ENCODE data around the gene C5AR1.

GRCh38 chr19:47323872-47324271 is 14.2 kb downstream of the C5AR1 start:
- TF ChIP-seq CTCF (IDR thresholded peaks at IDR 0.05; ENCODE audit: low read depth, low read length, missing input control) (no peak), JUND (IDR thresholded peaks at IDR 0.05) (no peak), RAD21 (IDR thresholded peaks at IDR 0.05) (no peak), SP1 (IDR thresholded peaks at IDR 0.05) (no peak), NR2F2 (IDR thresholded peaks at IDR 0.05) (no peak), ZBTB33 (IDR thresholded peaks at IDR 0.05) (no peak), YY1 (IDR thresholded peaks at IDR 0.05) (no peak), REST (IDR thresholded peaks at IDR 0.05) (no peak), EGR1 (IDR thresholded peaks at IDR 0.05; ENCODE audit: low read depth in 2 of 2) (no peak), TAF1 (conservative IDR thresholded peaks at IDR 0.05) (no peak)
- TF ChIP-seq, protein P1, sequence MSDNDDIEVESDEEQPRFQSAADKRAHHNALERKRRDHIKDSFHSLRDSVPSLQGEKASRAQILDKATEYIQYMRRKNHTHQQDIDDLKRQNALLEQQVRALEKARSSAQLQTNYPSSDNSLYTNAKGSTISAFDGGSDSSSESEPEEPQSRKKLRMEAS (IDR thresholded peaks at IDR 0.05) = no peak

All from liver (tissue), 3 donors.